Mammary microvascular endothelial cell (primary cell): Measurements from ENCODE around the gene ZNF415. TPM values are rescaled to one million over a fixed set of nuclear protein-coding genes. Genes with fewer than 3 reads are reported as not detected.

Source experiments
- total RNA-seq: library from RNA; depleted of rRNA; stranded (reverse); fragments of >200 nt; gene quantifications from 2 replicates; pipeline ENCODE4 v1.2.3, GENCODE V29; 2015

The ZNF415 gene
- 4.8 and 5.3 TPM in 2 replicates for total RNA-seq

GRCh38 chr19:53132141-53132991, at the start of gene ZNF415:
Gene ZNF415 (minus strand): TSS chr19:53132910. CDS start chr19:53122676, 10,234 bp downstream.

GRCh38 chr19:53103234-53104203, 29.2 kb downstream of the ZNF415 start, which contains the start of gene ZNF160:
Gene ZNF160 (minus strand): TSS chr19:53103422. CDS start chr19:53086276, 17,146 bp downstream.

Other genes with a start within 250 kb of the ZNF415 start
- gene ZNF320, start 235.3 kb downstream of the ZNF415 start, total RNA-seq = 4.3 and 9.0 TPM in 2 replicates
- gene ZNF888, start 209.5 kb downstream of the ZNF415 start, total RNA-seq = 3.9 and 8.3 TPM in 2 replicates
- 4.7 and 5.0 TPM in 2 replicates for gene ZNF816, start 170.0 kb downstream of the ZNF415 start, total RNA-seq
- not detected in 2 replicates for gene ERVV-1, start 119.0 kb downstream of the ZNF415 start, total RNA-seq
- not detected in 2 replicates for gene ERVV-2, start 88.2 kb downstream of the ZNF415 start, total RNA-seq
- gene ZNF160, start 29.5 kb downstream of the ZNF415 start, total RNA-seq = 13.2 and 17.8 TPM in 2 replicates
- 10.1 and 10.6 TPM in 2 replicates for gene ZNF347, start 26.1 kb upstream of the ZNF415 start, total RNA-seq
- 1.7 and 6.7 TPM in 2 replicates for gene ZNF665, start 60.4 kb upstream of the ZNF415 start, total RNA-seq
- gene ZNF677, start 122.0 kb upstream of the ZNF415 start, total RNA-seq = 11.7 and 15.5 TPM in 2 replicates
- not detected in 2 replicates for gene VN1R2, start 125.4 kb upstream of the ZNF415 start, total RNA-seq
- gene VN1R4, start 134.8 kb upstream of the ZNF415 start, total RNA-seq = not detected in 2 replicates
- gene ZNF845, start 200.8 kb upstream of the ZNF415 start, total RNA-seq = 5.1 and 6.3 TPM in 2 replicates
- gene ZNF525, start 232.8 kb upstream of the ZNF415 start, total RNA-seq = 3.3 and 4.2 TPM in 2 replicates